Thymus (tissue), 11 donors: ENCODE results near the gene USP15. TPM values are rescaled to one million over a fixed set of nuclear protein-coding genes. Genes with fewer than 3 reads are reported as not detected.

Experiments
- DNase-seq, 9 donors: peaks; one replicate each; pipeline ENCODE4 v3.0.0-alpha.2; 2013; ENCODE audit warnings: low spot score in 9 of 9, low read depth in 6 of 9, missing footprints in 1 of 9
- H3K27ac ChIP-seq, 2 donors: one replicate each; pipeline ENCODE4 v1.5.1; 2013; ENCODE audit warnings: control low read depth in 1 of 2, low read depth in 1 of 2, low read length in 1 of 2, mild to moderate bottlenecking in 1 of 2, moderate library complexity in 1 of 2
- H3K27me3 ChIP-seq, 2 donors: one replicate each; pipeline ENCODE4 v1.5.1; 2013; ENCODE audit warnings: low read length in 1 of 2; ENCODE audit not compliant: control insufficient read depth in 2 of 2, insufficient read depth in 1 of 2
- H3K36me3 ChIP-seq, 2 donors: one replicate each; pipeline ENCODE4 v1.5.1; 2013; ENCODE audit warnings: low read length in 1 of 2, mild to moderate bottlenecking in 1 of 2, moderate library complexity in 1 of 2; ENCODE audit not compliant: control insufficient read depth in 2 of 2, insufficient read depth in 2 of 2
- H3K4me1 ChIP-seq, 2 donors: one replicate each; pipeline ENCODE4 v1.5.1; 2013; ENCODE audit warnings: low read length in 2 of 2; ENCODE audit not compliant: control insufficient read depth in 2 of 2, insufficient read depth in 2 of 2
- H3K4me3 ChIP-seq, 2 donors: one replicate each; pipeline ENCODE4 v1.5.1; 2013; ENCODE audit warnings: low read length in 2 of 2, control low read depth in 1 of 2, mild to moderate bottlenecking in 1 of 2
- H3K9me3 ChIP-seq, 2 donors: one replicate each; pipeline ENCODE4 v1.5.1; 2013; ENCODE audit warnings: low read length in 1 of 2, mild to moderate bottlenecking in 1 of 2; ENCODE audit not compliant: control insufficient read depth in 2 of 2, insufficient read depth in 1 of 2
- WGBS: extraction: QIAGEN DNeasy Blood & Tissue Kit; methylation state at CpG from one replicate; pipeline ENCODE4 v1.1.7; 2013; 5-methylcytosine and 5-hydroxymethylcytosine counted together
- polyA plus RNA-seq: library from polyadenylated mRNA; stranded (reverse); fragments of 200-250 nt; gene quantifications from one replicate; pipeline ENCODE4 v1.2.3, GENCODE V29; 2013
- total RNA-seq: library from RNA; stranded (reverse); fragments of 120-200 nt; gene quantifications from one replicate; pipeline ENCODE4 v1.2.4, GENCODE V29; 2013
- donor health status: healthy.

USP15 gene
- total and polyA plus RNA-seq, 2 donors: 108 to 201 TPM

DNA sequence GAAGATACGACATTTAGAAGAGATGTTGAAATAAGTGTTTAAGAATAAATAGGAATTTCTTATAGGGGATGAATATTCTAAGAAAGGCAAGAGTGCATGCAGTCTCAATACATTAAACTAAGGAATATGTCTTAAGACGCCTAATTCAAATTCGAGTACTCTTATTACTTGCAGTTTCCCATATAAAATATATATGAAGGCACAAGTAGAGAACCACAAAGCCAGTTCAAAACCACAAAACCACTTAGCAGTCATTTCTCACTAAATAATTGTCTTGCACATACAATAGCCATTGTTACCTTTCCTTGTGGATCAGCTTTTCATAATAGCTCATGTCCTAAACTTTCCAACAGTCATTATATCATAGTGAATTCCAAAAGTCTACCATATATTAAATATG, 115.4 kb downstream of the USP15 start:
- WGBS: 82% methylated on average over 3 of the region's 3 CpGs
- Histone ChIP-seq H3K4me3 (no peak overlapping the region), H3K27me3 (no peaks in the 10 kb centered on the region), H3K9me3 (no peaks in the 10 kb centered on the region), H3K27ac (no peak overlapping the region), H3K36me3 (peaks cover 0 to 4% of the 10 kb centered on the region in 2 donors), H3K4me1 (no peaks in the 10 kb centered on the region)
- DNase-seq: no peak

DNA sequence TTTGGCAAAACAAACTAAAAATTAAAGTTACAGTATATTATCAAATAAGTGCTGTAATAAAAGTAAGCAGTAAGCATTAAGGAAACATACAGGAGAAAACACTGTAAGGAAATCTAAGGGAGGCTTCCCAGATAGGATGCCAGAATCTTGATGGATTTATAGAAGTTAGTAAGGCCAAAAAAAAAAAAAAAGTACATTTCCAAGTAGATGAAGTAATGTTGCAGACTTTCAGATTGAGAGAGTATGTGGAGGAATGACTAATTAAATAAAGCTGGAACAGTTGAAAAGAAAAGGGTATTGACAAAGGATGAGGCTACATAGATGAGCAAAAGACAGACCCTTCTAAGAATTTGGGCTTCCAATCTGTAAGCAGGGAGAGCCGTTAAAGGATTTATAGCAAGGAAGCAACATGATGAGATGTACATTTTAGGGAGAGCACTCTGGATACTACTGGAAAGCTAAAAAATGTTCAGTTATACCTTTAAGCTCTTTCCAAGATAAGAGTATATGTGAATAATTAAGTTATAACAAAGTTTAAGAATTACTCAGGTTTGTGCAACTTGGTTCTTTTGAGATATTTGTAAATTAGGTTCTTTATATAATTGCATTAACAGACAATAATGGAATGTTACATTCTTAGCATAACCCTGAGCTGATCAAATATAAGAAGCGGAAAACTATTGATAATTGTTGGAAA, 119.0 kb downstream of the USP15 start:
- Histone ChIP-seq H3K27ac (no peak overlapping the region), H3K4me3 (no peak overlapping the region), H3K4me1 (no peaks in the 10 kb centered on the region), H3K36me3 (peaks cover 0 to 23% of the 10 kb centered on the region in 2 donors), H3K9me3 (no peaks in the 10 kb centered on the region), H3K27me3 (no peaks in the 10 kb centered on the region)
- DNase-seq: no peak
- WGBS: 95% methylated on average over 2 of the region's 2 CpGs

DNA sequence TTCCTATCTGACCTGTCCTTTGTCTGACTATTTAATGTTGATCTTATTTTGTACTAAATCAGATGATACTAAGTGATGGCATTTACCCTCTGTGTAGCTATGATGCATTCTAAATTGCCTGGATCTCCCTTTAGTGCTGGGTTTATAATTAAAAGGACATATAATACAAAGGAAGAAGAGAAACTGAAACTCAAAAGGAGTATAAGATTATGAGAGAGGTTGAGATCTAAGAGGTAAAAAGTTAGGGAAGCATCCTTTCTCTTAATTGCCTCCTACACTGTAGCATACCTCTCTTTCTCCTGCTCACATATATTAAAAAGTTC, 119.5 kb downstream of the USP15 start:
- no peak overlapping the region for H3K27ac ChIP-seq
- no peaks in the 10 kb centered on the region for H3K27me3 ChIP-seq
- no peaks in the 10 kb centered on the region for H3K9me3 ChIP-seq
- no peak for DNase-seq
- peaks cover 0 to 23% of the 10 kb centered on the region in 2 donors for H3K36me3 ChIP-seq
- H3K4me1 ChIP-seq: no peaks in the 10 kb centered on the region
- no peak overlapping the region for H3K4me3 ChIP-seq

DNA sequence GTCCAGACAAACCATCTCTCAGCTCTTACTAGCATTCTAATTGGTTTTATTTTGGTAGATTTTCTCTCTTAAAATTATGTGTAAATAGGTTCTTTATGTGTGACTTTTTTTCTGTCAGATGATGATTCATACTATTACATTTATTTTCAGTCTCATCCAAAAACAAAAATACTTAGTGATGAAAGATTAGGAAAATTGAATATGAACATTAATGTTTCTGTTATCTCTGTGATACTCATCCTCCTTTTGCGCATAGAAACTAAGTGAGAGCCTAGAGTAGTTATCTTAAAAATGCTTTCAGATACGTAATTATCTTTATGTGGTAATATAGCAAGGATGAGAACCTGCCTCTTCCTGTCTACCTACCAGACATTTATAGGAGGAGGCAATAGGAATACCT, 122.3 kb downstream of the USP15 start:
- H3K4me3 ChIP-seq: no peak overlapping the region
- WGBS: 97% methylated on average over 2 of the region's 2 CpGs
- no peaks in the 10 kb centered on the region for H3K4me1 ChIP-seq
- DNase-seq: no peak
- no peak overlapping the region for H3K27ac ChIP-seq
- H3K27me3 ChIP-seq: no peaks in the 10 kb centered on the region
- no peaks in the 10 kb centered on the region for H3K9me3 ChIP-seq
- peaks cover 0 to 27% of the 10 kb centered on the region in 2 donors for H3K36me3 ChIP-seq

DNA sequence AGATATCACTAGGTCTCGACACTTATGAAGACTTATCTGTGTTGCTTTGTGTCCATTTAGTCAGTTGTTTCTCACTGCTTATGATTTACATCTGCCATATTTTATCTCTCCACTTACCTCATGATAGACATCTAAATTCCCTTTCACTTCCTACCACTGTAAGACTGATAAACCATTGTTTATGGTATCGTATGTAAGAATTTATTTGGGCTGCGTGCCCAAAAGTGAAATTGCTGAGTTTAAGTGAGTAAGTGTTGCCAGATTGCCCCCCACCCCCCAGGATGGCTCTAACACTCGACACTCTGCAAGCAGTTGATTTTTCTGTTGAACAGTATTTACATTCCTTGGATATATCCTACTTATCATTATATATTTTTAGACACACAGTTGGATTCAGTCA, 136.5 kb downstream of the USP15 start:
- Histone ChIP-seq H3K4me3 (no peak overlapping the region), H3K27me3 (no peaks in the 10 kb centered on the region), H3K27ac (no peak overlapping the region), H3K4me1 (no peaks in the 10 kb centered on the region), H3K36me3 (peaks cover 3 to 45% of the 10 kb centered on the region in 2 donors), H3K9me3 (no peaks in the 10 kb centered on the region)
- 99% methylated on average over 4 of the region's 4 CpGs for WGBS
- DNase-seq: no peak

DNA sequence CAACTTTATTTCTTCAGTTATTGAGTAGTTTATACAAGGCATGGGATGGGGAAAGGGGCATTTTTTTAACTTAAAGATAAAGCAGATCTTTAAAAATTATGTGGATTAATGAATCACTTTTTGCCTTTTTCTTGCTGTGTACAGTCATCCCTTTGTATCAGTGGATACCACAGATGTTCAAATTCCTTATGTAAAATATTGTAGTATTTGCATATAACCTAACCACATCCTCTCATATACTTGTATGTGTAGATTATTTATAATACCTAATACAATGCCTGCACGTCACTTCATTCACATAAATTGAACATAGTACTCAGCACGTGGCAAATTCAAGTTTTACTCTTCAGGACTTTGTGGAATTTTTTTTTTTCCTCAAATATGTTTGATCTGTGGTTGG, 139.9 kb downstream of the USP15 start:
- no peaks in the 10 kb centered on the region for H3K4me1 ChIP-seq
- H3K27ac ChIP-seq: no peak overlapping the region
- no peaks in the 10 kb centered on the region for H3K9me3 ChIP-seq
- H3K4me3 ChIP-seq: no peak overlapping the region
- peaks cover 6 to 55% of the 10 kb centered on the region in 2 donors for H3K36me3 ChIP-seq
- WGBS: 95% methylated on average over 2 of the region's 2 CpGs
- no peak for DNase-seq
- H3K27me3 ChIP-seq: no peaks in the 10 kb centered on the region

DNA sequence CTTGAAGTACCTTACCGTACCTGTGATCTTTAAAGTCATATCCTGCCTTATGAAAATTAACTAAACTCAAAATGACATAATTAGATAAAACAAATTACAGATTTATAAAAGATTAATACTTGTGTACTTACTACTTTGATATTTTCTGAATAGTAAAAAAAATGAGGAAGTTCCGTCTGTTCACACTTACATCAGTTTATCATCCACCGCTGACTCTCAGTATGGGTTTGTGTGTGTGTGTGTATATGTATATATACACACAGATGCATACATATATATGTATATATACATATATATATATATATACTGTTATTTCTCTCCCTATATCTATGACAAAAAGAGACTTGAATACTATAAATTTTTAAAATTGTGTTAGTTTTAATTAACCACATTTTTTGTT, 141.4 kb downstream of the USP15 start:
- no peaks in the 10 kb centered on the region for H3K4me1 ChIP-seq
- H3K4me3 ChIP-seq: no peak overlapping the region
- H3K36me3 ChIP-seq: peaks cover 6 to 55% of the 10 kb centered on the region in 2 donors
- no peaks in the 10 kb centered on the region for H3K27me3 ChIP-seq
- no peak overlapping the region for H3K27ac ChIP-seq
- no peak for DNase-seq
- H3K9me3 ChIP-seq: no peaks in the 10 kb centered on the region
- 97% methylated on average over 3 of the region's 3 CpGs for WGBS

DNA sequence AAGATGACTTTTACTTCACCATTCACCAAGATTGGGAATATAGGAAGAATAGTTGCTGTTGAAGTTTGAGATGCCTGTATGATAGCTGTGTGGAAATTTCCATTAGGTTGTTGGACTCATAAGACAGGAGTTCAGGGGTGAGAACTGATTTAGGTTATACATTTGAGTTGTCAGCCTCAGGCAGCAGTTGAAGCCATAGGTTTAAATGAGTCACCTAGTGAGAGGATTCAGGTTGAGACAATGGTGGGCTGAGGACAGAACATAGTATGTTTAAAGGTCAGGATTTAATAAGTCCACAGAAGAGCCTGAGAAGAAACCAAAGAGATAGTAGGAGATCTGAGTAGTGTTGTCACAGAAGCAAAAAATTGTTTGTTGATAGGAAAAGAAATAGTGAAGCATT, 142.8 kb downstream of the USP15 start:
- H3K36me3 ChIP-seq: peaks cover 4 to 55% of the 10 kb centered on the region in 2 donors

DNA sequence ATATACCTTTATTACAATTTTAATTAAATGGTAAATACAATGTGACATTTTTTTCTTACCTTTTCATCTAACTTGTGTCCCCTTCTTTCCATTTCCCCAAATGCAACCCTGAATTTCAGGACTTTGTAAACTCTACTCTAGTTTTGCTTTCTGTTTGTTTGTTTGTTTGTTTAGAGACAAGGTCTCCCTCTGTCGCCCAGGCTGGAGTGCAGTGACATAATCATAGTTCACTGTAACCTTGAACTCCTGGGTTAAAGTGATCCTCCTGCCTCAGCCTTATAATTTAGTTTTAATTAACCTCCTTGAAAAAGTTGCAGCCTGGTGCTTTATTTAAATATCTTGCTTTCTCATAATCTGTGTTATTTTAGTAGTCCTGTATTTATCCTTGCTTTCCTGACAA, 147.4 kb downstream of the USP15 start:
- Histone ChIP-seq H3K27ac (no peak overlapping the region), H3K4me1 (no peaks in the 10 kb centered on the region), H3K36me3 (peaks cover 4 to 28% of the 10 kb centered on the region in 2 donors), H3K27me3 (no peaks in the 10 kb centered on the region), H3K4me3 (no peak overlapping the region), H3K9me3 (no peaks in the 10 kb centered on the region)
- 94% methylated on average over 1 of the region's 1 CpG for WGBS
- no peak for DNase-seq

More for the DNA sequence above, 142.8 kb downstream of the USP15 start:
- H3K27me3 ChIP-seq: no peaks in the 10 kb centered on the region
- H3K27ac ChIP-seq: no peak overlapping the region
- no peaks in the 10 kb centered on the region for H3K4me1 ChIP-seq
- no peaks in the 10 kb centered on the region for H3K9me3 ChIP-seq
- H3K4me3 ChIP-seq: no peak overlapping the region
- no peak for DNase-seq

DNA sequence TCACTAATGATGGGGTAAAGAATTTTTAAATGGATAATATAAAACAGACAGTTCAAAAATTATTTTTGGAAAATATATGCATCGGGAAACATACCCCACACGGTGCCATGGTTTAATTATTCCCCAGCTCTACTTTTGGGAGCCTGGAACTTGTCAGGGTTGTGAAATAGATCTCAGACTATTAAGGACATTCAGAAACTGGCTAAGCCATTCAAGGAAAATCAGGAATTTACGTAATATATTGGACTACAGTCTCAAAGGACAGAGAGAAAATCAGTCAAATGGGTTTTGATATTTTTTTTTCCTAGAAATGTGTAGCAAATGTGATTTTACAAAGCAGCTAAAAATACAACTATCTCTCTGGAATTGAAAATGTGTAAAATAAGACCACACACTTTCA, 148.9 kb downstream of the USP15 start:
- H3K4me1 ChIP-seq: no peaks in the 10 kb centered on the region
- H3K4me3 ChIP-seq: no peak overlapping the region
- DNase-seq: no peak
- no peaks in the 10 kb centered on the region for H3K9me3 ChIP-seq
- peaks cover 0 to 14% of the 10 kb centered on the region in 2 donors for H3K36me3 ChIP-seq
- no peaks in the 10 kb centered on the region for H3K27me3 ChIP-seq
- WGBS: 98% methylated on average over 3 of the region's 3 CpGs
- H3K27ac ChIP-seq: no peak overlapping the region
